ENCODE results near the gene ADGRV1. TPM values are rescaled to one million over a fixed set of nuclear protein-coding genes. Genes with fewer than 3 reads are reported as not detected.
A peak's percentile ranks its signal among the peaks of the same experiment; 100 is the strongest.

The ADGRV1 gene
- total and polyA plus RNA-seq, 9 of the 15 experiments (the other 6 are each of a cell fraction or from before 2014, with no cell fraction given): 21.7 to 156 (median 58.2) TPM

- TF ChIP-seq IRF1 (CRISPR knock-in tag; IDR thresholded peaks at IDR 0.05; ENCODE audit: borderline replicate concordance) (no peak), YBX1 (IDR thresholded peaks at IDR 0.05) (no peak), RBM14 (IDR thresholded peaks at IDR 0.05; ENCODE audit: borderline replicate concordance, insufficient read depth, low read depth, low read length) (no peak), ZNF586 (CRISPR knock-in tag; conservative IDR thresholded peaks at IDR 0.05) (no peak), EP400 (IDR thresholded peaks at IDR 0.05) (peak; percentile 96), KDM1A (IDR thresholded peaks at IDR 0.05) (no peak), ZNF175 (CRISPR knock-in tag; IDR thresholded peaks at IDR 0.05; ENCODE audit: low read depth) (no peak), NR4A1 (CRISPR knock-in tag; IDR thresholded peaks at IDR 0.05) (no peak), NR4A1 (tag; IDR thresholded peaks at IDR 0.05) (0 out of 2 replicates have a peak, but pooled peaks have one; percentile 29), CREB3L1 (IDR thresholded peaks at IDR 0.05; ENCODE audit: borderline replicate concordance, low read depth) (peak; percentile 99), SRSF3 (IDR thresholded peaks at IDR 0.05; ENCODE audit: insufficient read depth, low read length) (no peak), MXI1 (IDR thresholded peaks at IDR 0.05; ENCODE audit: low read depth, low read length) (0 out of 2 replicates have a peak, but pooled peaks have one; percentile 9), RFX1 (IDR thresholded peaks at IDR 0.05) (no peak), THRB (CRISPR knock-in tag; conservative IDR thresholded peaks at IDR 0.05) (no peak), HDAC6 (IDR thresholded peaks at IDR 0.05; ENCODE audit: low read depth, low read length) (no peak), SRSF7 (optimal IDR thresholded peaks at IDR 0.05; ENCODE audit: low read depth, low read length) (no peak), E2F5 (CRISPR knock-in tag; IDR thresholded peaks at IDR 0.05) (0 out of 2 replicates have a peak, but pooled peaks have one; percentile 54), ZNF224 (CRISPR knock-in tag; IDR thresholded peaks at IDR 0.05) (no peak), CBX5 (IDR thresholded peaks at IDR 0.05; ENCODE audit: borderline replicate concordance, low read depth) (no peak), FUS (optimal IDR thresholded peaks at IDR 0.05; ENCODE audit: low read depth, low read length) (no peak), RHOXF2B (CRISPR knock-in tag; conservative IDR thresholded peaks at IDR 0.05) (0 out of 2 replicates have a peak, but pooled peaks have one; percentile 12), PCBP1 (IDR thresholded peaks at IDR 0.05; ENCODE audit: low read depth, low read length, poor library complexity, severe bottlenecking) (peak; percentile 70), ZZZ3 (IDR thresholded peaks at IDR 0.05) (no peak), RBBP5 (IDR thresholded peaks at IDR 0.05; ENCODE audit: borderline replicate concordance, insufficient read depth, low read length, poor library complexity, severe bottlenecking) (peak; percentile 81)
Measured at GRCh38 chr5:90529194-90529938, 29.2 kb upstream of the ADGRV1 start, which contains the start of gene LYSMD3 (continued).

Data from K562 (cell line).